Measurements from ENCODE around the gene CCNQ.

DNA sequence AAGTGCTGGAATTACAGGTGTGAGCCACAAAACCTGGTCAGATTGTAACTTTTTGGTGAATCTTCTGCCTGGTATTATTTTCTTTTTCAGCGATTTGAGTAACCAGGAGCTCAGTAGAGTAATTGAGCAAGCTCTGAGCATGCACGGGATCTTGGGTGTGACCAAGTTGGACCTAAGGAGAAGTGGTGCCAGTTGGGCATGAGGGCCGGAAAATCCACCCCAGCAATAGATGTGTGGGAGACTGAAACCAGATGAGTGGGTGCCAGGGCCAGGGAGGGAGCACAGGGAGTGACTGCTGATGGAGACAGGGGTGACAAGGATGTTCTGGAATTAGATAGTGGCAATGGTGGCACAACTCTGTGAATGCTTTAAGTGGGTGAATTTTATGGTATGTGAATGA is 3.7 kb upstream of the CCNQ start:
- TF ChIP-seq, protein P1, sequence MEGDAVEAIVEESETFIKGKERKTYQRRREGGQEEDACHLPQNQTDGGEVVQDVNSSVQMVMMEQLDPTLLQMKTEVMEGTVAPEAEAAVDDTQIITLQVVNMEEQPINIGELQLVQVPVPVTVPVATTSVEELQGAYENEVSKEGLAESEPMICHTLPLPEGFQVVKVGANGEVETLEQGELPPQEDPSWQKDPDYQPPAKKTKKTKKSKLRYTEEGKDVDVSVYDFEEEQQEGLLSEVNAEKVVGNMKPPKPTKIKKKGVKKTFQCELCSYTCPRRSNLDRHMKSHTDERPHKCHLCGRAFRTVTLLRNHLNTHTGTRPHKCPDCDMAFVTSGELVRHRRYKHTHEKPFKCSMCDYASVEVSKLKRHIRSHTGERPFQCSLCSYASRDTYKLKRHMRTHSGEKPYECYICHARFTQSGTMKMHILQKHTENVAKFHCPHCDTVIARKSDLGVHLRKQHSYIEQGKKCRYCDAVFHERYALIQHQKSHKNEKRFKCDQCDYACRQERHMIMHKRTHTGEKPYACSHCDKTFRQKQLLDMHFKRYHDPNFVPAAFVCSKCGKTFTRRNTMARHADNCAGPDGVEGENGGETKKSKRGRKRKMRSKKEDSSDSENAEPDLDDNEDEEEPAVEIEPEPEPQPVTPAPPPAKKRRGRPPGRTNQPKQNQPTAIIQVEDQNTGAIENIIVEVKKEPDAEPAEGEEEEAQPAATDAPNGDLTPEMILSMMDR (IDR thresholded peaks at IDR 0.05; ENCODE audit: extremely low read depth in 1 of 2, insufficient read depth in 1 of 2, low read depth in 1 of 2, low read length in 2 of 2) = no peak
- TF ChIP-seq FOS (IDR thresholded peaks at IDR 0.05; ENCODE audit: borderline replicate concordance, insufficient read depth, low read length) = no peak
